T-cell (primary cell): ENCODE measurements around the gene AKAP6. TPM values are rescaled to one million over a fixed set of nuclear protein-coding genes. Genes with fewer than 3 reads are reported as not detected.

ENCODE experiments used
- ATAC-seq, 4 experiments: fragments of 200-7000 bp in 3 of 4; fragments of 150-1000 bp in 1 of 4; cut with Tn5 transposase; replicated peaks in 1 of 4; 1 replicate in 3 of 4; 2 replicates in 1 of 4; pipeline ENCODE4 v1.10.0; 2021; ENCODE audit warnings: moderate library complexity in 3 of 4, mild to moderate bottlenecking in 2 of 4, moderate number of reproducible peaks in 1 of 4
- CTCF ChIA-PET, 2 donors: fragments of 300-600 bp; sonication (Branson Sonifier 250); formaldehyde crosslinking; loops; one replicate each; lab custom pipeline; 2022; ENCODE audit warnings: antibody characterized with exemption in 2 of 2; lab: Charles Lee
- POLR2A ChIA-PET, 2 donors: fragments of 300-600 bp; sonication (Branson Sonifier 250); formaldehyde crosslinking; loops; one replicate each; lab custom pipeline; 2022; ENCODE audit warnings: antibody characterized with exemption in 2 of 2; lab: Charles Lee
- DNase-seq, 35 experiments: peaks; one replicate each; pipeline versions ENCODE4 v3.0.0 to v3.0.0-alpha.2; 2013 to 2023
- H3K27ac ChIP-seq: one replicate; pipeline ENCODE4 v1.5.1; 2013; ENCODE audit warnings: low read length
- H3K27me3 ChIP-seq, 2 experiments: replicated peaks in 1 of 2; 1 replicate in 1 of 2; 2 replicates in 1 of 2; pipeline versions ENCODE4 v1.6.1 to v1.7.0; 2013; ENCODE audit warnings: low read length in 1 of 2, mixed read lengths in 1 of 2; ENCODE audit not compliant: control insufficient read depth in 2 of 2, insufficient read depth in 2 of 2; ENCODE audit errors: extremely low read depth in 1 of 2
- H3K36me3 ChIP-seq, 2 donors: 1 replicate in 1 of 2; 2 replicates in 1 of 2; pipeline versions ENCODE4 v1.6.1 to v1.7.0; 2013; ENCODE audit warnings: low read length in 1 of 2; ENCODE audit not compliant: control insufficient read depth in 2 of 2, insufficient read depth in 1 of 2; ENCODE audit errors: extremely low read depth in 1 of 2
- H3K4me1 ChIP-seq, 2 experiments: 1 replicate in 1 of 2; 2 replicates in 1 of 2; pipeline versions ENCODE4 v1.6.1 to v1.7.0; 2013; ENCODE audit warnings: low read length in 2 of 2, mixed read lengths in 1 of 2; ENCODE audit not compliant: insufficient read depth in 2 of 2, control insufficient read depth in 1 of 2; ENCODE audit errors: extremely low read depth in 1 of 2
- H3K4me3 ChIP-seq, 2 donors: 1 replicate in 1 of 2; 2 replicates in 1 of 2; pipeline versions ENCODE4 v1.5.1 to v1.7.0; 2013; ENCODE audit warnings: mild to moderate bottlenecking in 2 of 2, low read length in 1 of 2, moderate library complexity in 1 of 2; ENCODE audit not compliant: control insufficient read depth in 1 of 2; ENCODE audit errors: extremely low read depth in 1 of 2
- H3K9me3 ChIP-seq: 2 replicates; pipeline ENCODE4 v1.7.0; 2013
- H3K27ac Mint-ChIP-seq, 2 donors: one replicate each; pipeline ENCODE4 v1.8.0; 2020 to 2021; ENCODE audit warnings: mild to moderate bottlenecking in 2 of 2, mixed read lengths in 2 of 2
- H3K27me3 Mint-ChIP-seq, 2 donors: one replicate each; pipeline ENCODE4 v1.8.0; 2021 to 2022; ENCODE audit warnings: mixed read lengths in 2 of 2
- H3K36me3 Mint-ChIP-seq: one replicate; pipeline ENCODE4 v1.8.0; 2021; ENCODE audit warnings: mixed read lengths
- H3K4me1 Mint-ChIP-seq, 3 donors: one replicate each; pipeline ENCODE4 v1.8.0; 2020 to 2022; ENCODE audit warnings: mixed read lengths in 3 of 3, mild to moderate bottlenecking in 1 of 3
- H3K4me3 Mint-ChIP-seq, 3 donors: one replicate each; pipeline ENCODE4 v1.8.0; 2020 to 2022; ENCODE audit warnings: mild to moderate bottlenecking in 3 of 3, mixed read lengths in 3 of 3, moderate library complexity in 3 of 3
- H3K9me3 Mint-ChIP-seq, 3 donors: one replicate each; pipeline ENCODE4 v1.8.0; 2020 to 2022; ENCODE audit warnings: mixed read lengths in 3 of 3
- WGBS: methylation state at CpG from one replicate; pipeline ENCODE4 v1.1.5; 2013; ENCODE audit warnings: missing lambda C conversion rate; ENCODE audit not compliant: insufficient coverage; 5-methylcytosine and 5-hydroxymethylcytosine counted together
- total RNA-seq, 35 experiments: library from RNA in 6 of 35; stranded (reverse) in 6 of 35; fragments of 120-200 nt in 1 of 35; gene quantifications; one replicate each; pipeline versions ENCODE4 v1.2.1 to v1.2.4 and lab custom pipeline; 2013 to 2026

AKAP6 gene
- total RNA-seq, 5 donors from 2014 or later (not counting 1 experiment from before 2014, with no cell fraction given): 1.7 to 6.6 (median 2.6) TPM

DNA sequence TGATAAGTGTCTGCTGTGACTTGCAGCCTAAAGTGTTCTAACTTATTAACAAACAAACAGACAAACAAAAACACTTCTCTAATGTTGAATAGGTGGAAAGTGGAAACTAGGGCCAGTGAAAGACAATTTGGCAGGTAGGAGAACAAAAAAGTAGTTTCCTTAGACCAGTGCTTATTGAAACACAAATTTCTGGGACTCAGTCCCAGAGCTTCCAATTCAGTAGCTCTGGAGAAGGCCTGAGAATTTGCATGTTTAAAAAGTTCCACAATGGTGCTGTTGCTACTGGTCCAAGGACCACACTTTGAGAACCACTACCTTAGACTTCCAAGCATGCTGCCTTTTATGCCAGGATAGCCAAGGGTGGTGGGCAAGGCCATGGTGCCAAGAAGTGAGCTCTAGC lies 67.8 kb downstream of the AKAP6 start:
- Histone ChIP-seq H3K27me3 (no peaks in the 10 kb centered on the region), H3K36me3 (no peaks in the 10 kb centered on the region), H3K27ac (no peak overlapping the region), H3K4me1 (no peaks in the 10 kb centered on the region), H3K9me3 (no peaks in the 10 kb centered on the region), H3K4me3 (no peak overlapping the region)
- CTCF ChIA-PET: no interaction called here
- POLR2A ChIA-PET: no interaction called here
- Mint-ChIP-seq H3K27me3 (no peaks in the 10 kb centered on the region), H3K4me1 (no peaks in the 10 kb centered on the region), H3K36me3 (no peaks in the 10 kb centered on the region), H3K9me3 (no peaks in the 10 kb centered on the region), H3K4me3 (no peak overlapping the region), H3K27ac (no peak overlapping the region)
- DNase-seq (no peak), ATAC-seq (no peak)

- Mint-ChIP-seq H3K4me1 (no peaks in the 10 kb centered on the region), H3K4me3 (no peak overlapping the region), H3K36me3 (no peaks in the 10 kb centered on the region), H3K27me3 (no peaks in the 10 kb centered on the region), H3K27ac (no peak overlapping the region), H3K9me3 (no peaks in the 10 kb centered on the region)
- CTCF ChIA-PET: no interaction called here
- DNase-seq (no peak), ATAC-seq (no peak)
- Histone ChIP-seq H3K36me3 (no peaks in the 10 kb centered on the region), H3K4me1 (no peaks in the 10 kb centered on the region), H3K9me3 (no peaks in the 10 kb centered on the region), H3K27me3 (no peaks in the 10 kb centered on the region), H3K27ac (no peak overlapping the region), H3K4me3 (no peak overlapping the region)
- POLR2A ChIA-PET: no interaction called here
Measured at GRCh38 chr14:32397861-32398640, 69.0 kb downstream of the AKAP6 start.

GRCh38 chr14:32399920-32400319 lies 70.8 kb downstream of the AKAP6 start:
- no peak overlapping the region for H3K4me3 Mint-ChIP-seq
- ChIA-PET CTCF (no interaction called here), POLR2A (no interaction called here)
- Histone ChIP-seq H3K36me3 (no peaks in the 10 kb centered on the region), H3K4me3 (no peak overlapping the region), H3K4me1 (no peaks in the 10 kb centered on the region), H3K27ac (no peak overlapping the region), H3K27me3 (no peaks in the 10 kb centered on the region), H3K9me3 (no peaks in the 10 kb centered on the region)
- H3K9me3 Mint-ChIP-seq: no peaks in the 10 kb centered on the region
- no peaks in the 10 kb centered on the region for H3K27me3 Mint-ChIP-seq
- no peak for DNase-seq
- ATAC-seq: no peak
- H3K4me1 Mint-ChIP-seq: no peaks in the 10 kb centered on the region
- H3K36me3 Mint-ChIP-seq: no peaks in the 10 kb centered on the region
- no peak overlapping the region for H3K27ac Mint-ChIP-seq
- WGBS: no CpG with 5 or more reads among the region's 1 CpG

DNA sequence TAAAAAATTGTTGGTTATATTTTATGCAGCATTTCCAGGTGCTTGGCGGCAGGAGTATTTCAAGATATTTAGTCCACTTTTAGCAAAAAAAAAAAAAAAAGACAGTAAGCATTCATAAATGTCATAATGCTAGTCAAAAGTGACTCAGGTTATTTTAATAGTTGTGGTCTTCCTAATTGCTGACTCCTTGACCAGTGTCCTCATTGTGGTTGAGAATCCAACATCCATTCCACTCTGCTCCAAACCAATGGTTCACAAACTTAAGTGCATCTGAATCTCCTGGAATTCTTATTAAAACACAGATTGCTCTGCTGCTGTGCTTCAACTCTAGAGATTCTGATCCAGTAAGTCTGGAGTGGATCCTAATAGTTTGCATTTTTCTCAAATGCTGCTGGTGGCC lies 71.4 kb downstream of the AKAP6 start:
- no CpG with 5 or more reads among the region's 1 CpG for WGBS
- H3K9me3 ChIP-seq: no peaks in the 10 kb centered on the region
- Mint-ChIP-seq H3K27me3 (no peaks in the 10 kb centered on the region), H3K4me3 (no peak overlapping the region), H3K36me3 (no peaks in the 10 kb centered on the region), H3K4me1 (no peaks in the 10 kb centered on the region), H3K9me3 (no peaks in the 10 kb centered on the region), H3K27ac (no peak overlapping the region)
- ChIA-PET CTCF (no interaction called here), POLR2A (no interaction called here)
- no peaks in the 10 kb centered on the region for H3K36me3 ChIP-seq
- H3K4me1 ChIP-seq: no peaks in the 10 kb centered on the region
- no peak for DNase-seq
- no peak overlapping the region for H3K4me3 ChIP-seq
- ATAC-seq: no peak
- H3K27ac ChIP-seq: no peak overlapping the region
- H3K27me3 ChIP-seq: no peaks in the 10 kb centered on the region

- no peaks in the 10 kb centered on the region for H3K27me3 ChIP-seq
- H3K4me1 ChIP-seq: no peaks in the 10 kb centered on the region
- ChIA-PET POLR2A (interaction anchor here in 1 of 2 donors (0.6 kb wide), 1 partner anchor 130 kb away, joined by 3 read pairs; no protein-coding TSS in a partner anchor), CTCF (no interaction called here)
- no peak overlapping the region for H3K4me3 Mint-ChIP-seq
- no CpG with 5 or more reads among the region's 3 CpGs for WGBS
- ATAC-seq (no peak), DNase-seq (no peak)
- H3K36me3 Mint-ChIP-seq: no peaks in the 10 kb centered on the region
- no peak overlapping the region for H3K27ac Mint-ChIP-seq
- H3K4me3 ChIP-seq: no peak overlapping the region
- H3K4me1 Mint-ChIP-seq: no peaks in the 10 kb centered on the region
- H3K27me3 Mint-ChIP-seq: no peaks in the 10 kb centered on the region
- no peaks in the 10 kb centered on the region for H3K9me3 ChIP-seq
- no peak overlapping the region for H3K27ac ChIP-seq
- no peaks in the 10 kb centered on the region for H3K36me3 ChIP-seq
- no peaks in the 10 kb centered on the region for H3K9me3 Mint-ChIP-seq
Measured at GRCh38 chr14:32403021-32403420, 73.9 kb downstream of the AKAP6 start.

DNA sequence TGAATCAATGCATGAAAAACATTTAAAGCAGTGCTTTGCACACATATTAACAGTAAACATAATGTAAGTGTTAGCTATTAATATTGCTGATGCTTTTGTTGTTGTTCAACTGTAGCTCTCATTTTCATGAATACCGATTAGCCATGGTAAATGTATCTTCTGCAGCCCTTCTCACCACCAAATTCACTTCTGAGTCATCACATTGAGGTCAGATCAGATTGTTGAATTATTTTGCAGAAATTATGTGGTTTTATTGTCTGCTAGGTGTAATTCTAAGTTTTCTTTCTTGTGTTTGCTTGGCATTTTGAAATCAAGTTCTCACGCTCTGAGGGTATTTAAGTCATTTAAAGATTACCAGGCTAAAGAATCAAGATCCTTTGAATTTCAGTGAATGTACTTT lies 74.6 kb downstream of the AKAP6 start:
- H3K9me3 ChIP-seq: no peaks in the 10 kb centered on the region
- Mint-ChIP-seq H3K36me3 (no peaks in the 10 kb centered on the region), H3K4me3 (no peak overlapping the region), H3K4me1 (no peaks in the 10 kb centered on the region), H3K27me3 (no peaks in the 10 kb centered on the region), H3K27ac (no peak overlapping the region), H3K9me3 (no peaks in the 10 kb centered on the region)
- WGBS: no CpG with 5 or more reads among the region's 2 CpGs
- no peaks in the 10 kb centered on the region for H3K4me1 ChIP-seq
- no peak for ATAC-seq
- H3K4me3 ChIP-seq: no peak overlapping the region
- H3K36me3 ChIP-seq: no peaks in the 10 kb centered on the region
- H3K27me3 ChIP-seq: no peaks in the 10 kb centered on the region
- POLR2A ChIA-PET: no interaction called here
- CTCF ChIA-PET: no interaction called here
- no peak for DNase-seq
- H3K27ac ChIP-seq: no peak overlapping the region
